NAMALWA (cell line): ENCODE measurements around the gene SIX5.
"Not testable (repeated sequence)": the region's sequence is repeated elsewhere in the genome, so short reads cannot be mapped to it uniquely, and the experiment has no call there.

ENCODE experiments used
- DNase-seq: peaks from one replicate; pipeline ENCODE4 v3.0.0-alpha.2; 2015; ENCODE audit warnings: low spot score

SIX5 gene

GRCh38 chr19:45753548-45753947 is 15.5 kb downstream of the SIX5 start:
- DNase-seq, result peak; percentile 41

GRCh38 chr19:45752639-45753038 is 16.4 kb downstream of the SIX5 start:
- no peak for DNase-seq

- not testable (repeated sequence) for DNase-seq
Observed at GRCh38 chr19:45751483-45751882, 17.6 kb downstream of the SIX5 start.

- no peak for DNase-seq
Observed at GRCh38 chr19:45747513-45747912, 21.5 kb downstream of the SIX5 start.

- no peak for DNase-seq
Observed at GRCh38 chr19:45746866-45747265, 22.2 kb downstream of the SIX5 start.

- no peak for DNase-seq
Observed at GRCh38 chr19:45745606-45746005, 23.4 kb downstream of the SIX5 start.

GRCh38 chr19:45742969-45743368 is 26.1 kb downstream of the SIX5 start:
- DNase-seq, result no peak

- peak; percentile 60 for DNase-seq
Observed at GRCh38 chr19:45739498-45740439, 29.3 kb downstream of the SIX5 start.

- DNase-seq, result no peak
Observed at GRCh38 chr19:45733160-45733810, 35.8 kb downstream of the SIX5 start, which contains the start of gene MEIOSIN. TSS of gene MEIOSIN (plus strand) at chr19:45733439. CDS start at chr19:45735377, 1,938 bp downstream.

- DNase-seq, result peak; percentile 99
Observed at GRCh38 chr19:45730368-45731288, 38.4 kb downstream of the SIX5 start, which contains the start of gene FBXO46. TSS of gene FBXO46 (minus strand) at chr19:45730896. CDS start at chr19:45713495, 17,401 bp downstream.

GRCh38 chr19:45729800-45730290 is 39.2 kb downstream of the SIX5 start:
- DNase-seq, result no peak

- DNase-seq, result not testable (repeated sequence)
Observed at GRCh38 chr19:45728683-45729082, 40.4 kb downstream of the SIX5 start.

- DNase-seq, result not testable (repeated sequence)
Observed at GRCh38 chr19:45720065-45720464, 49.0 kb downstream of the SIX5 start.

GRCh38 chr19:45717983-45718650 is 50.9 kb downstream of the SIX5 start:
- no peak for DNase-seq

- DNase-seq, result peak; percentile 99
Observed at GRCh38 chr19:45717131-45717982, 51.7 kb downstream of the SIX5 start.

GRCh38 chr19:45716359-45717130 is 52.5 kb downstream of the SIX5 start:
- no peak for DNase-seq

- DNase-seq, result no peak
Observed at GRCh38 chr19:45715139-45715538, 53.9 kb downstream of the SIX5 start.
